Fibroblast of pulmonary artery (primary cell): ENCODE data around the gene ACSM5.

ENCODE experiments used
- DNase-seq: peaks from one replicate; pipeline ENCODE4 v3.0.0-alpha.2; 2010; ENCODE audit warnings: low read depth
- H3K4me3 ChIP-seq: replicated peaks from 2 replicates; pipeline ENCODE4 v1.5.1; 2011; ENCODE audit warnings: low read depth, mild to moderate bottlenecking, control low read depth, low read length, moderate library complexity
- TF ChIP-seq, protein P1 (sequence below): IDR thresholded peaks from 2 replicates; pipeline ENCODE4 v1.5.1; 2011; ENCODE audit warnings: mild to moderate bottlenecking, control low read depth, low read length, inconsistent platforms; ENCODE audit errors: missing control alignments

The ACSM5 gene

DNA sequence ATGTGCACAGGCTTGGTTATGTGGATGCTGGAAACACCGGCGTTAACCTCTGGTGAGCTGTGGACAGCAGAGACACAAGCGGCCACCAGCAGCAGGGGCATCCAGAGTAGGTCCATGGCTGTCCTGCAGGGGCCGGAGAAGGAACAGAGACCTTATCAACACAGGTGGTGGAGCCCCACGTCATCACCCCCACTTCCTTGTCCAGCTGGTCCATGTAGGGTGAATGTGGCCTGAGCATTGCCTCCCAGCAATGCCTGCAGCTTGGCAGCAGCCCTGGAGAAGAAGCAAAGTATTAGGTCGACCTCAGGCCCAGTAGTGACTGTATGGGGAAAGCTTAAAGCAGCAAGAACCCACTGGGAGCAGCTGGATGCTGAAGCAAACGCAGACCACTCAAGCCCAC is 10.1 kb upstream of the ACSM5 start:
- TF ChIP-seq, protein P1, sequence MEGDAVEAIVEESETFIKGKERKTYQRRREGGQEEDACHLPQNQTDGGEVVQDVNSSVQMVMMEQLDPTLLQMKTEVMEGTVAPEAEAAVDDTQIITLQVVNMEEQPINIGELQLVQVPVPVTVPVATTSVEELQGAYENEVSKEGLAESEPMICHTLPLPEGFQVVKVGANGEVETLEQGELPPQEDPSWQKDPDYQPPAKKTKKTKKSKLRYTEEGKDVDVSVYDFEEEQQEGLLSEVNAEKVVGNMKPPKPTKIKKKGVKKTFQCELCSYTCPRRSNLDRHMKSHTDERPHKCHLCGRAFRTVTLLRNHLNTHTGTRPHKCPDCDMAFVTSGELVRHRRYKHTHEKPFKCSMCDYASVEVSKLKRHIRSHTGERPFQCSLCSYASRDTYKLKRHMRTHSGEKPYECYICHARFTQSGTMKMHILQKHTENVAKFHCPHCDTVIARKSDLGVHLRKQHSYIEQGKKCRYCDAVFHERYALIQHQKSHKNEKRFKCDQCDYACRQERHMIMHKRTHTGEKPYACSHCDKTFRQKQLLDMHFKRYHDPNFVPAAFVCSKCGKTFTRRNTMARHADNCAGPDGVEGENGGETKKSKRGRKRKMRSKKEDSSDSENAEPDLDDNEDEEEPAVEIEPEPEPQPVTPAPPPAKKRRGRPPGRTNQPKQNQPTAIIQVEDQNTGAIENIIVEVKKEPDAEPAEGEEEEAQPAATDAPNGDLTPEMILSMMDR: no peak
- H3K4me3 ChIP-seq: no peak overlapping the region
- no peak for DNase-seq

DNA sequence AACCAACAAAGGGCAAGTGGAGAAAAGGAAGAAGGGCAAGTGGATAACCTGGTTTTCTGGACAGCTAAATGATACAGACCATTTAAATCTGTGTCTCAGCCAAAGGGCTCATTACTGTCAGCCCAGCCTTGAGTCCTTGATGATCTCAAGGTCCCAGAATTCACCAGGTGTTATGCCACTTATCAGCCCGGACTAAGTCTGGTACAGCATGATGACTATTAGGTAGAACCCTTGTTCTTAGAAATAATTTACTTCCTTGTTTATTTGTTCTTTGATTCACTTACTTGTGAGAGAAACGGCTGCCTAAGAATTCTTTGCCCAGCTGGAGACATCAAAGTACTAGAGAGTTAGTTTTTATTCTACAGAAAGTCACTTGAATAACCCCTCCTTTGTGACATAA is 8.3 kb upstream of the ACSM5 start:
- no peak for DNase-seq
- TF ChIP-seq, protein P1: no peak

DNA sequence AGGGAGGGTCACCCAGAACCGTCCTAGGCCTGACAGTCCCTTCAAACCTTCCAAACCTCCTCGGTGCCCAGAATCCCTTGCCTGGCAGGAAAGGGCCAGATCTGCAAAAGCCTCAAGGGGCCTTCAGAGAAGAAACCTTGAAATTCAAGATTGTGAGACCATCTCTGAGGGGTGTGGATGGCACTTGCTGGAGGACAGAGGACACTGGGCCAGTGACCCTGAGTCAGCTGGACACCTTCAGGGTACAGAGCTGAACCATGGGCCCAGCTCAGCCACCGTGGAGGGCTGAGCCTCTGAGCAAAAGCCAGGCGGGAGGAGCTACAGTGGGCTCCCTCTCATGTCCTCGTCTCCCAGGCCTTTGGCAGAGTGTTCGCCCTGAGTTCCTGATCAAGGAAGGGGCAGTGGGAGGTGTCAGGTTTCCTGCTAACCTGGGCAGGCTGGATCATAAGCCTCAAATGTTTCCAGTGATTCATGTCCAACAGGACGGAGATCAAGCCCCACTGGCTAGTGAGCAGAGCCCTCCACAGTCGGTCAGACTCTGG is 7.8 kb upstream of the ACSM5 start:
- H3K4me3 ChIP-seq: no peak overlapping the region
- DNase-seq: no peak
- TF ChIP-seq, protein P1: no peak

More for the DNA sequence above, 8.3 kb upstream of the ACSM5 start:
- no peak overlapping the region for H3K4me3 ChIP-seq

DNA sequence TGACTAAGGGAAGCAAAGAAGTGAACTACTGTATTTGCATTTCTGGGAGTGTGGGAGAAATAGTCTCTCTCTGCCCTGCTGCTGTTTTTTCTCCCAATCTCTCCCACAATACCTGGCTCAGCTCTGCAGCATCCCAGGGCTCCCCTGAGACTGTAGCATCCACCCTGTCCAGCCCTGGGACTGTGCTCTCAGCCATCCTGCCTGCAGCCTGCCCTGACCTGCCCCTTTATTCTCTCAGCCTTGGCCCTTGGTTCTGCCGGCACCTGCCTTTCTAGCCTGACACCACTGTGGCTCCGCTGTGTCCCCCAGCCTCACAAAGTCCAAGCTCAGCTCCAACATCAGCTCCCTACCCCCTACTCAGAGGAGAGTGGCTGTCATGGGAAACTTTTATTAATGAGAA is 6.7 kb upstream of the ACSM5 start:
- TF ChIP-seq, protein P1: no peak
- DNase-seq: no peak
- H3K4me3 ChIP-seq: no peak overlapping the region

DNA sequence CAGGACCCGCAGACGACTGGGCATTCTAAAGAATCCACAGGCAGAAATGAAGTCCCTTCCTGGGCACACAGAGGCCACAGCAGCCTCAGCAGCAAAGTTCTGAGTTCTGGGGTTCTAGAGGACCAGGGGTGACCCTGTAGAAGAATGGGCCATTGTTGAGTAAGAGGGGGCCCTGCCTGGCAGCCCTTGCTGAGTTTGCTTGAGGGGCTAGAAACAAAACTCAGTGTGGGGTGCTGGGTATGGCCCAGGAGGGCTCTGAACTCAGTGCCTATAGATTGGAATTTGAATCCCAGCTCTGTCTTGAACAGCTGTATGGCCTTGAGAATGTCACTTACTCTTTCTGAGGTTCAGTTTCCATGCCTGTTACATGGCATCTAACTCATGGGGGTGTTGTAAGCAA is 4.7 kb upstream of the ACSM5 start, which contains the start of gene PDILT:
Gene PDILT, minus strand, starts transcription at position 101 of the 400 bp plus-strand sequence. CDS start 5,437 bp downstream, outside the sequence.
- TF ChIP-seq, protein P1: no peak
- no peak for DNase-seq
- no peak within 1 kb of the TSS for H3K4me3 ChIP-seq

DNA sequence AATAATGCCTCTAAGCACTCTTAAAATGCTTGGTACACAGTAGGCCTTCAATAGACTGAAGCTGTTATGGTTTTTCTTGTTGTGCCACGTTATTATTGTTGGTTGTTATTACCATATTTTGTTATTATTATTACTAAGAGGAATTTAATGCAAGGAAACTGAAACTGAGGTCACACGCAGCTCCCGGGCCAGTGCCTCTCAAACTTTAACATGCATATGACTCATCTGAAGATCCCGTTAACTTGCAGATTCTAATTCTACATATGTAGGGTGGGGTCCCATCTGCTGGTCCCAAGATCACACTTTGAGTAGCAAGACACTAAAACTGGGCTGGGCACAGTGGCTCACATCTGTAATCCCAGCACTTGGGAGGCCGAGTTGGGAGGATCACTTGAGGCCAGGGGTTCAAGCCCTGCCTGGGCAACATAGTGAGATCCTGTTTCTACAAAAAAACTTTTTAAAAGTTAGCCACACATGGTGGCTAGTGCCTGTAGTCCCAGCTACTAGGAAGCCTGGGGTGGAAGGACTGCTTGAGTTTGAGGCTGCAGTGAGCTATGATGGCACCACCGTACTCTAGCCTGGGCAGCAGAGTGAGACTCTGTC is 888 bp downstream of the ACSM5 start:
- DNase-seq: no peak
- TF ChIP-seq, protein P1: no peak
- no peak overlapping the region for H3K4me3 ChIP-seq

DNA sequence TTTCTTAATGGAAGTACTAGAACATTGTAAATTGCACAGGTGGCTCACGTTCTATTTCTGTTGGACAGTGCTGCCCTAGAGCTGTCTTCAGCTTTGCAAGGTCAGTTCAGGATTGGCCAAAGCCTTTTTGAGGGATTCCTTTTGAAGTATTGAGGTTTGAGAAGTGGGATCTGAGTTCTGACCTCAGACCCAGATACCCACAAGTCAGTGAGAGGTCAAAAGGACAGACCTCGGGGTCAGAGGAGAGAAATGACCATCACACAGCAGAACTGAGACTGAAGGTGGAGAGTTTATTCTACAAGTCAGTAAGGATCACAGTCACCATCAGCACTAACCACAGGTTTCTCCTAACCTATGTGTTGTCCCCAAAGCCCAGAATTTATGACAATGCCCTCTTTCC is 1.7 kb downstream of the ACSM5 start:
- H3K4me3 ChIP-seq: no peak overlapping the region
- DNase-seq: no peak
- TF ChIP-seq, protein P1: no peak
